Dendritic cell treated with granulocyte-macrophage colony-stimulating factor and Interleukin-4, amounts not matched to agents 40 ng/mL and 50 ng/mL, for 4 days (primary cell): ENCODE data around the gene SLC24A4.
A peak's percentile ranks its signal among the peaks of the same experiment; 100 is the strongest.

Experiments used
- H3K27ac Mint-ChIP-seq: one replicate; pipeline ENCODE4 v1.8.0; 2022; ENCODE audit warnings: mild to moderate bottlenecking, mixed read lengths
- H3K27me3 Mint-ChIP-seq: one replicate; pipeline ENCODE4 v1.8.0; 2022; ENCODE audit warnings: mild to moderate bottlenecking, mixed read lengths
- H3K36me3 Mint-ChIP-seq: one replicate; pipeline ENCODE4 v1.8.0; 2022; ENCODE audit warnings: low read depth, mixed read lengths
- H3K4me1 Mint-ChIP-seq: one replicate; pipeline ENCODE4 v1.8.0; 2022; ENCODE audit warnings: low read depth, mixed read lengths
- H3K4me3 Mint-ChIP-seq: one replicate; pipeline ENCODE4 v1.8.0; 2022; ENCODE audit warnings: mild to moderate bottlenecking, moderate library complexity, mixed read lengths
- H3K9me3 Mint-ChIP-seq: one replicate; pipeline ENCODE4 v1.8.0; 2022; ENCODE audit warnings: mixed read lengths
- intact Hi-C: fragments of 100-400 bp; cut with micrococcal nuclease; formaldehyde crosslinking; loops from one replicate; pipeline ENCODE4 v1.15.0; 2022

Gene SLC24A4

GRCh38 chr14:92323011-92323915, at the start of gene SLC24A4:
TSS of gene SLC24A4 (plus strand) at chr14:92323165. CDS start at chr14:92323831, 666 bp downstream.
- no peaks in the 10 kb centered on the region for H3K9me3 Mint-ChIP-seq
- intact Hi-C loops = no loop called here
- H3K4me1 Mint-ChIP-seq = peaks cover 31% of the 10 kb centered on the region
- peaks cover 79% of the 10 kb centered on the region for H3K27me3 Mint-ChIP-seq
- H3K36me3 Mint-ChIP-seq = no peaks in the 10 kb centered on the region
- H3K27ac Mint-ChIP-seq = no peak within 1 kb of the TSS
- H3K4me3 Mint-ChIP-seq = peak within 1 kb of the TSS; percentile 79

GRCh38 chr14:92273166-92273565, 49.8 kb upstream of the SLC24A4 start:
- intact Hi-C loops = no loop called here
- Mint-ChIP-seq H3K27me3 (peaks cover 32% of the 10 kb centered on the region), H3K4me1 (peaks cover 5% of the 10 kb centered on the region), H3K36me3 (no peaks in the 10 kb centered on the region), H3K27ac (no peak overlapping the region), H3K4me3 (no peak overlapping the region), H3K9me3 (no peaks in the 10 kb centered on the region)

- H3K4me1 Mint-ChIP-seq = peaks cover 5% of the 10 kb centered on the region
- H3K9me3 Mint-ChIP-seq = no peaks in the 10 kb centered on the region
- no peak overlapping the region for H3K27ac Mint-ChIP-seq
- intact Hi-C loops = no loop called here
- no peak overlapping the region for H3K4me3 Mint-ChIP-seq
- no peaks in the 10 kb centered on the region for H3K36me3 Mint-ChIP-seq
- peaks cover 30% of the 10 kb centered on the region for H3K27me3 Mint-ChIP-seq
These were observed 48.9 kb upstream of the SLC24A4 start for GRCh38 chr14:92274055-92274454.

- H3K27me3 Mint-ChIP-seq = peaks cover 22% of the 10 kb centered on the region
- intact Hi-C loops = no loop called here
- no peak overlapping the region for H3K4me3 Mint-ChIP-seq
- H3K36me3 Mint-ChIP-seq = no peaks in the 10 kb centered on the region
- no peaks in the 10 kb centered on the region for H3K9me3 Mint-ChIP-seq
- peaks cover 5% of the 10 kb centered on the region for H3K4me1 Mint-ChIP-seq
- H3K27ac Mint-ChIP-seq = no peak overlapping the region
These were observed 46.9 kb upstream of the SLC24A4 start for GRCh38 chr14:92276074-92276473.

- intact Hi-C loops = no loop called here
- no peaks in the 10 kb centered on the region for H3K36me3 Mint-ChIP-seq
- peaks cover 18% of the 10 kb centered on the region for H3K27me3 Mint-ChIP-seq
- no peak overlapping the region for H3K27ac Mint-ChIP-seq
- H3K4me3 Mint-ChIP-seq = no peak overlapping the region
- peaks cover under 1% of the 10 kb centered on the region for H3K4me1 Mint-ChIP-seq
- no peaks in the 10 kb centered on the region for H3K9me3 Mint-ChIP-seq
These were observed 45.9 kb upstream of the SLC24A4 start for GRCh38 chr14:92277031-92277430.

- Mint-ChIP-seq H3K27me3 (peaks cover 8% of the 10 kb centered on the region), H3K4me3 (no peak overlapping the region), H3K36me3 (no peaks in the 10 kb centered on the region), H3K4me1 (no peaks in the 10 kb centered on the region), H3K27ac (no peak overlapping the region), H3K9me3 (no peaks in the 10 kb centered on the region)
- intact Hi-C loops = no loop called here
These were observed 42.3 kb upstream of the SLC24A4 start for GRCh38 chr14:92280554-92281262.

GRCh38 chr14:92282669-92283068, 40.3 kb upstream of the SLC24A4 start:
- Mint-ChIP-seq H3K27me3 (peaks cover 7% of the 10 kb centered on the region), H3K9me3 (no peaks in the 10 kb centered on the region), H3K4me1 (no peaks in the 10 kb centered on the region), H3K4me3 (no peak overlapping the region), H3K27ac (no peak overlapping the region), H3K36me3 (no peaks in the 10 kb centered on the region)
- intact Hi-C loops = no loop called here

- intact Hi-C loops = no loop called here
- H3K9me3 Mint-ChIP-seq = no peaks in the 10 kb centered on the region
- no peaks in the 10 kb centered on the region for H3K36me3 Mint-ChIP-seq
- H3K4me3 Mint-ChIP-seq = no peak overlapping the region
- H3K27me3 Mint-ChIP-seq = peaks cover 22% of the 10 kb centered on the region
- H3K4me1 Mint-ChIP-seq = no peaks in the 10 kb centered on the region
- H3K27ac Mint-ChIP-seq = no peak overlapping the region
These were observed 37.7 kb upstream of the SLC24A4 start for GRCh38 chr14:92285311-92285710.

GRCh38 chr14:92287987-92288386, 35.0 kb upstream of the SLC24A4 start:
- no peaks in the 10 kb centered on the region for H3K9me3 Mint-ChIP-seq

GRCh38 chr14:92288994-92289660, 33.8 kb upstream of the SLC24A4 start:
- Mint-ChIP-seq H3K36me3 (no peaks in the 10 kb centered on the region), H3K27ac (no peak overlapping the region), H3K27me3 (peaks cover 33% of the 10 kb centered on the region), H3K9me3 (no peaks in the 10 kb centered on the region), H3K4me1 (no peaks in the 10 kb centered on the region), H3K4me3 (no peak overlapping the region)
- intact Hi-C loops = no loop called here

More at GRCh38 chr14:92287987-92288386, 35.0 kb upstream of the SLC24A4 start:
- Mint-ChIP-seq H3K27ac (no peak overlapping the region), H3K36me3 (no peaks in the 10 kb centered on the region), H3K27me3 (peaks cover 30% of the 10 kb centered on the region), H3K4me3 (no peak overlapping the region), H3K4me1 (no peaks in the 10 kb centered on the region)
- intact Hi-C loops = no loop called here

GRCh38 chr14:92292673-92293072, 30.3 kb upstream of the SLC24A4 start:
- intact Hi-C loops = no loop called here
- Mint-ChIP-seq H3K27me3 (peaks cover 42% of the 10 kb centered on the region), H3K4me3 (no peak overlapping the region), H3K27ac (no peak overlapping the region), H3K9me3 (no peaks in the 10 kb centered on the region), H3K36me3 (no peaks in the 10 kb centered on the region), H3K4me1 (peaks cover 2% of the 10 kb centered on the region)

- Mint-ChIP-seq H3K9me3 (no peaks in the 10 kb centered on the region), H3K36me3 (no peaks in the 10 kb centered on the region), H3K27me3 (peaks cover 40% of the 10 kb centered on the region), H3K4me1 (peaks cover 5% of the 10 kb centered on the region), H3K4me3 (no peak overlapping the region), H3K27ac (no peak overlapping the region)
- intact Hi-C loops = no loop called here
These were observed 28.5 kb upstream of the SLC24A4 start for GRCh38 chr14:92294506-92294905.

- Mint-ChIP-seq H3K27ac (no peak overlapping the region), H3K4me3 (no peak overlapping the region), H3K9me3 (no peaks in the 10 kb centered on the region), H3K27me3 (peaks cover 55% of the 10 kb centered on the region), H3K36me3 (no peaks in the 10 kb centered on the region), H3K4me1 (peaks cover 14% of the 10 kb centered on the region)
- intact Hi-C loops = no loop called here
These were observed 25.0 kb upstream of the SLC24A4 start for GRCh38 chr14:92297818-92298595.
